ENCODE measurements around the gene CIT.
A peak's percentile ranks its signal among the peaks of the same experiment; 100 is the strongest.

Gene CIT

DNA sequence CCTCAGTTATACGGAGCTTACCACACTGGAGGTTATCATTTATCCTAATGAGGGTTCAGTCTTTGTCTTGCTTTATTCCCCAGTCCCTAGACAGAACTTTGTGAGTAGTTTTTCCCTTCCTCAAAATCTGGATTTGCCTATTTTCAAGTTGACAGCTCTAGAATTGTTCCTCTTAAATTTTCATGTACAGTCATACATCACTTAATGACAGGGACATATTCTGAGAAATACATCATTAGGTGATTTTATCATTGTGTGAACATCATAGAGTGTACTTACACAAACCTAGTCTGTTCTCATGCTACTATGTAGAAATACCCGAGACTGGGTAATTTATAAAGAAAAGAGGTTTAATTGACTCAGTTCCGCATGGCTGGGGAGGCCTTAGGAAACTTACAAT lies 206.1 kb downstream of the CIT start:
- H3K9me3 ChIP-seq: no peaks in the 10 kb centered on the region
- DNase-seq: no peak
- TF ChIP-seq, protein P1, sequence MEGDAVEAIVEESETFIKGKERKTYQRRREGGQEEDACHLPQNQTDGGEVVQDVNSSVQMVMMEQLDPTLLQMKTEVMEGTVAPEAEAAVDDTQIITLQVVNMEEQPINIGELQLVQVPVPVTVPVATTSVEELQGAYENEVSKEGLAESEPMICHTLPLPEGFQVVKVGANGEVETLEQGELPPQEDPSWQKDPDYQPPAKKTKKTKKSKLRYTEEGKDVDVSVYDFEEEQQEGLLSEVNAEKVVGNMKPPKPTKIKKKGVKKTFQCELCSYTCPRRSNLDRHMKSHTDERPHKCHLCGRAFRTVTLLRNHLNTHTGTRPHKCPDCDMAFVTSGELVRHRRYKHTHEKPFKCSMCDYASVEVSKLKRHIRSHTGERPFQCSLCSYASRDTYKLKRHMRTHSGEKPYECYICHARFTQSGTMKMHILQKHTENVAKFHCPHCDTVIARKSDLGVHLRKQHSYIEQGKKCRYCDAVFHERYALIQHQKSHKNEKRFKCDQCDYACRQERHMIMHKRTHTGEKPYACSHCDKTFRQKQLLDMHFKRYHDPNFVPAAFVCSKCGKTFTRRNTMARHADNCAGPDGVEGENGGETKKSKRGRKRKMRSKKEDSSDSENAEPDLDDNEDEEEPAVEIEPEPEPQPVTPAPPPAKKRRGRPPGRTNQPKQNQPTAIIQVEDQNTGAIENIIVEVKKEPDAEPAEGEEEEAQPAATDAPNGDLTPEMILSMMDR (IDR thresholded peaks at IDR 0.05; ENCODE audit: low read depth, low read length): no peak
- H3K27me3 ChIP-seq: no peaks in the 10 kb centered on the region
- H3K4me3 ChIP-seq (ENCODE audit: low read depth, low read length): no peak overlapping the region
- no peaks in the 10 kb centered on the region for H3K4me1 ChIP-seq
- peaks cover 44% of the 10 kb centered on the region for H3K36me3 ChIP-seq

DNA sequence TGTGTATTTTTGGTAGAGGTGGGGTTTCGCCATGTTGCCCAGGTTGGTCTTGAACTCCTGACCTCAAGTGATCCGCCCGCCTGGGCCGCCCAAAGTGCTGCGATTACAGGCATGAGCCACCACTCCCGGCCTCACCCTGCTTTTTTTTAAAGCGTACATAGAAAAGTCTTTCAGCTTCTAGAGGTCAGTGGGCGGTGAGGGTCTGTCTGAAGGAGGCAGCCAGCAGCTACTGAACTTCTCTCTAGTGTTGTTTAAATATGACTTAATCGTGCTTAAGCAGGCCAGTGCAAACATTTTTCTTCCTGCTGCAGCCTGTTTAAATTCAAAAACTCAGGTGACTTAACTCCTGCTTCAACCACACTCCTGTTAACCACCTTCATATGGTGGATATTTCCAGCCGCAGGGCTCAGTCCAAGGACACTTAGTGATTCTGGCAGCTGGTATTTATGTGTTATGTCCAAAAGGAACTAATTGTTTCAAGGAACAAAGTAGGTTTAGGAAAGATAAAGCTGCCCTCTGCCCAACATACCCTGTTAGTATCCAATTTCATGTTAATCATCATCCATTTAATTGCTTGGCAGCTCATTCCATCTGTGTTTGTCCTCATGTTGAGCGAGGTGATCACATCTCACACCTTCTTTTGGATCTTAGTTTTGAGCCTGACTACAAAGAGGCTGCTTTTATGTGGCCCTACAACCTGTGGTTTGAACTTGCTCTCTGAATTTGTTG lies 207.2 kb downstream of the CIT start:
- peaks cover 33% of the 10 kb centered on the region for H3K36me3 ChIP-seq
- H3K9me3 ChIP-seq: no peaks in the 10 kb centered on the region
- no peak for DNase-seq
- TF ChIP-seq, protein P1 (IDR thresholded peaks at IDR 0.05; ENCODE audit: low read depth, low read length): no peak
- H3K4me1 ChIP-seq: no peaks in the 10 kb centered on the region
- H3K27me3 ChIP-seq: no peaks in the 10 kb centered on the region
- no peak overlapping the region for H3K4me3 ChIP-seq (ENCODE audit: low read depth, low read length)

DNA sequence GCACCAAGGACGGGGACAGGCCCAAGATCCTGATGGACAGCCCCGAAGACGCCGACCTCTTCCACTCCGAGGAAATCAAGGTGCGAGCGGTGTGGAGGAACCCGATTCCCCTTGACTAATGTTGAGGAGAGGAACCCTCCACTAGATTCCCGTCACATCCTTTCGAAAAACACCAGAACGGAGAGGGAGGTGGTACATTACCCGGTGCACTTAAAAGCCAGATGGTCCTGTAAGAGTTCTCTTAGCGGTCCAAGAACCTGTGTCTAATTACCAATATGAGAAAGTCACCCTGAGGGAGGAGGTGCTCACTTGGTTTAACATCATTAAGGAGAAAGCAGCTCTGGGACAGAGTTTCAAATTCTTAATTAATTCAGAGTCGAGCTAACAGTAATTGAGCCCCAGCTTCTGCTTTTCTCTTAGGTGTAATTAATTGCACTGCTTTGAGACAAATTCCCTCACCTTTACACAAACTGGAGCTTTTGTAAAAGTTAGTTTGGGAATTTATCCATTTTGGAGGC lies 208.7 kb downstream of the CIT start:
- Histone ChIP-seq H3K27me3 (no peaks in the 10 kb centered on the region), H3K9me3 (no peaks in the 10 kb centered on the region), H3K4me3 (ENCODE audit: low read depth, low read length) (peak overlapping the region; percentile 98), H3K36me3 (peaks cover 17% of the 10 kb centered on the region), H3K4me1 (no peaks in the 10 kb centered on the region)
- TF ChIP-seq, protein P1 (IDR thresholded peaks at IDR 0.05; ENCODE audit: low read depth, low read length): no peak
- no peak for DNase-seq

DNA sequence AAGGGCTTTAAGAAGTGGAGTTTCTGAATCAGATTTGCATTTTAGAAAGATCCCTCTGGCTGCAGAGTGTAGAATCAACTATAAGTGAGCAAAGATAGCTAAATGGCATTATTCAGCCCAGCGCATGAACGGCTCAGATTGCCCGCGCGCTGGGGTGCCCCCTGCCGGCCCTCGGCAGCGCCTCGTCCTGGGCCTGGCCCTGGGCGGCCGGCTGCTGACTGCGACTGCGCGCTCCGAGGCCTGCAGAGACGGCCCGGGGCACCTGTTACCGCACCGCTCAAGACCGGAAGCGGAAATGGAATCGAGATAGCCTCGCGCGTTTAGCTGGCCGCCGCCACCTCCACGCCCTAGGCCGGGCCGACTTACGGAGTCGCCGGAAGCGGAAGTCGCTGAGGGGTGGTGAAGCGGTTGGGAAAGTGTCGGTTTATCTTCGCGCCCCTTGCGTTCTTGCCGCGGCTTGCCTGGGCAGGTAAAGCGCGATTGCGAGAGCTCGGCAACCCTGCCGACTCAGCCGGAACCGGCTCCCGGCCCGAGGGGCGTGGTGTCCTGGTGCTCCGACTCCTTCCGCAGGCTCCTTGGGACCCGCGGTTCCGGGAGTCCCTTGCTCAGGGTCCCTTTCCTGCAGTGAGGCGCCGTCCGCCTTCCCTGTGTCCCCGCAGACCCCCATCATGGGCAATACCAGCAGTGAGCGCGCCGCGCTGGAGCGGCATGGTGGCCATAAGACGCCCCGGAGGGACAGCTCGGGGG lies 209.4 kb downstream of the CIT start, which contains the start of gene PRKAB1:
Gene PRKAB1 (plus strand): TSS at position 557 of the 747 bp plus-strand sequence. CDS start 112 bp downstream, at position 669.
- Histone ChIP-seq H3K4me1 (no peaks in the 10 kb centered on the region), H3K4me3 (ENCODE audit: low read depth, low read length) (peak within 1 kb of the TSS; percentile 98), H3K9me3 (no peaks in the 10 kb centered on the region), H3K36me3 (peaks cover 11% of the 10 kb centered on the region), H3K27me3 (no peaks in the 10 kb centered on the region)
- peak; percentile 98 for DNase-seq
- TF ChIP-seq, protein P1 (IDR thresholded peaks at IDR 0.05; ENCODE audit: low read depth, low read length): peak; percentile 85

DNA sequence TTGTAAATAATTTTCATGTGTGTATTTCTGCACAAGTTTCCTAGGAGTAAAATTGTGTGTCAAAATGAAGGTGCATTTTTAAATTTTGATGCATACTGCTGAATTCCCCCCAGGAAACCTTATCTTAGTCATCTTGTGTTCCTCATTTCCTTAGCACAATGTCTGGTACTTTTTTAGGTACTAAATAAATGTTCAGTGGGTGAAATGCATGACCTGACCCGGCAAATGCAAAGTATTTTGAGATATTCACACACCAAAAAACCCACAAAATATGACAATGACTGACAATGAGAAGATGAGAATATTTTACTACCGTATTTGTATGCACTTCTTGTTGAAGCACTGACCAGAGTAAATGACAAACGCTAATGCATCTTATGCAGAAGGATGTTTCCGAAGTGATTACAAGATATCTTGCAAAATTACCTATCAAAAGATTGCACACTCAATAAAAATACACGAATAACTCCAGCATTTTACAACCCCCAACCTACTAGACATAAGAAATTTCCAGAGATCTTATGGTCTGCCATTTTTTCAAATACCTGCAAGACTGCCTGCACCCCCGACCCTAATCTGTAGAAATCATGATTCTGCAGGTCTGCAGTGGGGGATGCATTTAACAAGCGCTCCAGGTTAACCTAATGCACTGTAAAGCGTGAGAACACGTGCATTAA lies 210.1 kb downstream of the CIT start:
- no peaks in the 10 kb centered on the region for H3K4me1 ChIP-seq
- H3K36me3 ChIP-seq: peaks cover 9% of the 10 kb centered on the region
- TF ChIP-seq, protein P1 (IDR thresholded peaks at IDR 0.05; ENCODE audit: low read depth, low read length): no peak
- no peaks in the 10 kb centered on the region for H3K9me3 ChIP-seq
- no peaks in the 10 kb centered on the region for H3K27me3 ChIP-seq
- peak overlapping the region; percentile 98 for H3K4me3 ChIP-seq (ENCODE audit: low read depth, low read length)
- DNase-seq: no peak
